ENCODE results near the gene BCL7C.

DNA sequence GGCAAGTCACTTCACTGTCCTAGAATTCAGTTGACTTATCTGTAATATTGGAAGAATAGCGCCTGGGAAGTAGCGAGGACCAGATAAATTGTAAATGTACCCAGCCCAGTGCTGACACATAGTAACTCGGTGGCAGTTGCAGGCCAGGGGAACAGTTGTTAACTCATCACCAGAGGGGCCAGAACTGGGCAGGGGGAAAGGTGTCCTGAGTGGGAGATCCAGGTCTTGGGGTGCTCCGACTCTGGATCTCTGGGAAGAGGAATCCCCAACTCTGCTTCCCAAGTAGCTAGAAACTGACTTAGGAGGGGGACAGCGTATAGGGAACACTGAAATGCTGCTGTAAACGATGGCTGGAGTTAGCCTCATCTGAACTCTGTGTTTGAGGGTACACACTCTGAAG lies 23.0 kb downstream of the BCL7C start:
- TF ChIP-seq, protein P1, sequence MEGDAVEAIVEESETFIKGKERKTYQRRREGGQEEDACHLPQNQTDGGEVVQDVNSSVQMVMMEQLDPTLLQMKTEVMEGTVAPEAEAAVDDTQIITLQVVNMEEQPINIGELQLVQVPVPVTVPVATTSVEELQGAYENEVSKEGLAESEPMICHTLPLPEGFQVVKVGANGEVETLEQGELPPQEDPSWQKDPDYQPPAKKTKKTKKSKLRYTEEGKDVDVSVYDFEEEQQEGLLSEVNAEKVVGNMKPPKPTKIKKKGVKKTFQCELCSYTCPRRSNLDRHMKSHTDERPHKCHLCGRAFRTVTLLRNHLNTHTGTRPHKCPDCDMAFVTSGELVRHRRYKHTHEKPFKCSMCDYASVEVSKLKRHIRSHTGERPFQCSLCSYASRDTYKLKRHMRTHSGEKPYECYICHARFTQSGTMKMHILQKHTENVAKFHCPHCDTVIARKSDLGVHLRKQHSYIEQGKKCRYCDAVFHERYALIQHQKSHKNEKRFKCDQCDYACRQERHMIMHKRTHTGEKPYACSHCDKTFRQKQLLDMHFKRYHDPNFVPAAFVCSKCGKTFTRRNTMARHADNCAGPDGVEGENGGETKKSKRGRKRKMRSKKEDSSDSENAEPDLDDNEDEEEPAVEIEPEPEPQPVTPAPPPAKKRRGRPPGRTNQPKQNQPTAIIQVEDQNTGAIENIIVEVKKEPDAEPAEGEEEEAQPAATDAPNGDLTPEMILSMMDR (IDR thresholded peaks at IDR 0.05), result no peak
- no peak for TF ChIP-seq POLR2A (IDR thresholded peaks at IDR 0.05)

All from lower leg skin (tissue), 3 donors.